DND-41 (cell line): ENCODE data around the gene OPRL1.
"Not testable (repeated sequence)": the region's sequence is repeated elsewhere in the genome, so short reads cannot be mapped to it uniquely, and the experiment has no call there.

Experiments used
- EZH2 ChIP-seq: IDR thresholded peaks from 3 replicates; pipeline ENCODE4 v1.6.1; 2012; ENCODE audit warnings: borderline replicate concordance, low read depth, mild to moderate bottlenecking, moderate library complexity, low read length, inconsistent platforms; ENCODE audit not compliant: severe bottlenecking
- TF ChIP-seq, protein P1 (sequence below): IDR thresholded peaks from 2 replicates; pipeline ENCODE4 v1.5.1; 2012; ENCODE audit warnings: borderline replicate concordance, low read length, moderate library complexity, mild to moderate bottlenecking; ENCODE audit not compliant: poor library complexity, severe bottlenecking; ENCODE audit errors: extremely low read depth

DNA sequence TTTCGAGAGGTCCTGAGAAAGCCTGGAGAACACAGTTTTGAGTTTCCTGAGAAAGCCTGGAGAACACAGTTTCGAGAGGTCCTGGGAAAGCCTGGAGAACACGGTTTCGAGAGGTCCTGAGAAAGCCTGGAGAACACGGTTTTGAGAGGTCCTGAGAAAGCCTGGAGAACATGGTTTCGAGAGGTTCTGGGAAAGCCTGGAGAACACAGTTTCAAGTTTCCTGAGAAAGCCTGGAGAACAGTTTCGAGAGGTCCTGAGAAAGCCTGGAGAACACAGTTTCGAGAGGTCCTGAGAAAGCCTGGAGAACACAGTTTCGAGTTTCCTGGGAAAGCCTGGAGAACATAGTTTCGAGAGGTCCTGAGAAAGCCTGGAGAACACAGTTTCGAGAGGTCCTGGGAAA is 43.6 kb downstream of the OPRL1 start:
- TF ChIP-seq, protein P1, sequence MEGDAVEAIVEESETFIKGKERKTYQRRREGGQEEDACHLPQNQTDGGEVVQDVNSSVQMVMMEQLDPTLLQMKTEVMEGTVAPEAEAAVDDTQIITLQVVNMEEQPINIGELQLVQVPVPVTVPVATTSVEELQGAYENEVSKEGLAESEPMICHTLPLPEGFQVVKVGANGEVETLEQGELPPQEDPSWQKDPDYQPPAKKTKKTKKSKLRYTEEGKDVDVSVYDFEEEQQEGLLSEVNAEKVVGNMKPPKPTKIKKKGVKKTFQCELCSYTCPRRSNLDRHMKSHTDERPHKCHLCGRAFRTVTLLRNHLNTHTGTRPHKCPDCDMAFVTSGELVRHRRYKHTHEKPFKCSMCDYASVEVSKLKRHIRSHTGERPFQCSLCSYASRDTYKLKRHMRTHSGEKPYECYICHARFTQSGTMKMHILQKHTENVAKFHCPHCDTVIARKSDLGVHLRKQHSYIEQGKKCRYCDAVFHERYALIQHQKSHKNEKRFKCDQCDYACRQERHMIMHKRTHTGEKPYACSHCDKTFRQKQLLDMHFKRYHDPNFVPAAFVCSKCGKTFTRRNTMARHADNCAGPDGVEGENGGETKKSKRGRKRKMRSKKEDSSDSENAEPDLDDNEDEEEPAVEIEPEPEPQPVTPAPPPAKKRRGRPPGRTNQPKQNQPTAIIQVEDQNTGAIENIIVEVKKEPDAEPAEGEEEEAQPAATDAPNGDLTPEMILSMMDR: not testable (repeated sequence)
- TF ChIP-seq EZH2: not testable (repeated sequence)
